PC-3 (cell line): ENCODE data around the gene NUP93. TPM values are rescaled to one million over a fixed set of nuclear protein-coding genes. Genes with fewer than 3 reads are reported as not detected.
"Not testable (repeated sequence)": the region's sequence is repeated elsewhere in the genome, so short reads cannot be mapped to it uniquely, and the experiment has no call there.

Source experiments
- ATAC-seq: fragments of 200-7000 bp; cut with Tn5 transposase; 2 replicates; pipeline ENCODE4 v1.9.1; 2020; ENCODE audit warnings: mild to moderate bottlenecking, moderate library complexity
- BruUV-seq: library from RNA; stranded (reverse); fragments of 400-500 nt; replicated peaks from 2 replicates; lab custom pipeline; 2021; lab: Mats Ljungman, UMichigan
- CTCF ChIA-PET: fragments of 300-600 bp; sonication (Branson Sonifier 250); formaldehyde crosslinking; loops from one replicate; lab custom pipeline; 2022; ENCODE audit warnings: antibody characterized with exemption; lab: Charles Lee
- POLR2A ChIA-PET: fragments of 300-600 bp; sonication (Branson Sonifier 250); formaldehyde crosslinking; loops from one replicate; lab custom pipeline; 2022; ENCODE audit warnings: antibody characterized with exemption; ENCODE audit not compliant: unreplicated experiment; lab: Charles Lee
- DNase-seq: peaks from one replicate; pipeline ENCODE4 v3.0.0-alpha.2; 2015
- H2AFZ ChIP-seq: fragments of 300-600 bp; sonication (generic); 2 replicates; pipeline ENCODE4 v1.6.0; 2016; ENCODE audit warnings: antibody characterized with exemption, low read length
- H3F3A ChIP-seq: fragments of 300-600 bp; sonication (generic); one replicate; pipeline ENCODE4 v1.6.0; 2017; ENCODE audit warnings: antibody characterized with exemption, low read length, control low read depth, mild to moderate bottlenecking; ENCODE audit not compliant: unreplicated experiment
- H3K27ac ChIP-seq: fragments of 300-600 bp; sonication (generic); 2 replicates; pipeline ENCODE4 v1.5.1; 2016; ENCODE audit warnings: mild to moderate bottlenecking, low read length
- H3K27me3 ChIP-seq: fragments of 300-600 bp; sonication (generic); 2 replicates; pipeline ENCODE4 v1.6.1; 2016; ENCODE audit warnings: low read length, mixed read lengths
- H3K36me3 ChIP-seq: fragments of 300-600 bp; sonication (generic); 2 replicates; pipeline ENCODE4 v1.6.1; 2016; ENCODE audit warnings: low read depth, mixed run types, low read length, mixed read lengths
- H3K4me1 ChIP-seq: fragments of 300-600 bp; sonication (generic); 2 replicates; pipeline ENCODE4 v1.5.1; 2016; ENCODE audit warnings: low read length; ENCODE audit not compliant: insufficient read depth
- H3K4me2 ChIP-seq: fragments of 300-600 bp; sonication (generic); 2 replicates; pipeline ENCODE4 v1.6.0; 2016; ENCODE audit warnings: low read length
- H3K4me3 ChIP-seq: fragments of 300-600 bp; sonication (generic); 2 replicates; pipeline ENCODE4 v1.5.1; 2016; ENCODE audit warnings: mild to moderate bottlenecking, low read length, mixed read lengths
- H3K79me2 ChIP-seq: fragments of 300-600 bp; sonication (generic); 2 replicates; pipeline ENCODE4 v1.6.1; 2017; ENCODE audit warnings: low read length, mixed read lengths
- H3K9ac ChIP-seq: fragments of 300-600 bp; sonication (generic); 2 replicates; pipeline ENCODE4 v1.6.0; 2016; ENCODE audit warnings: mild to moderate bottlenecking, low read length
- H3K9me2 ChIP-seq: fragments of 300-600 bp; sonication (generic); replicated peaks from 2 replicates; pipeline ENCODE4 v1.6.1; 2016; ENCODE audit warnings: mixed run types, low read length, mixed read lengths
- H3K9me3 ChIP-seq: fragments of 300-600 bp; sonication (generic); 2 replicates; pipeline ENCODE4 v1.6.1; 2016; ENCODE audit warnings: low read length, mixed read lengths
- H4K20me1 ChIP-seq: fragments of 300-600 bp; sonication (generic); 2 replicates; pipeline ENCODE4 v1.6.1; 2016; ENCODE audit warnings: low read length, mixed read lengths
- CTCF ChIP-seq: fragments of 300-600 bp; sonication (generic); conservative IDR thresholded peaks from 2 replicates; pipeline ENCODE4 v1.5.1; 2017; ENCODE audit warnings: antibody characterized with exemption, low read depth, mild to moderate bottlenecking, low read length
- EZH2 ChIP-seq: fragments of 300-600 bp; sonication (generic); IDR thresholded peaks from one replicate; pipeline ENCODE4 v1.6.1; 2017; ENCODE audit warnings: antibody characterized with exemption, mild to moderate bottlenecking, low read length; ENCODE audit not compliant: unreplicated experiment
- EZH2phosphoT487 ChIP-seq: fragments of 300-600 bp; sonication (generic); IDR thresholded peaks from 2 replicates; pipeline ENCODE4 v1.6.1; 2018; ENCODE audit warnings: mild to moderate bottlenecking, antibody characterized with exemption, low read length, borderline replicate concordance
- intact Hi-C: fragments of 100-400 bp; cut with micrococcal nuclease; formaldehyde crosslinking; loops from 2 replicates; pipeline ENCODE4 v1.9.0; 2023
- total RNA-seq: library from RNA; depleted of rRNA; stranded (reverse); fragments of >200 nt; gene quantifications from 2 replicates; pipeline ENCODE4 v1.2.3, GENCODE V29; 2014

The NUP93 gene
- total RNA-seq, 1 experiment from 2014 or later, result 98.6 TPM

- Histone ChIP-seq H3K4me3 (no peak overlapping the region), H3K4me1 (peaks cover 8% of the 10 kb centered on the region), H3K36me3 (peaks cover 14% of the 10 kb centered on the region), H3K9me2 (no peaks in the 10 kb centered on the region), H3K9me3 (no peaks in the 10 kb centered on the region), H4K20me1 (no peaks in the 10 kb centered on the region), H3K79me2 (no peaks in the 10 kb centered on the region), H3K27me3 (no peaks in the 10 kb centered on the region), H3F3A (no peaks in the 10 kb centered on the region), H3K4me2 (no peak overlapping the region), H2AFZ (no peak overlapping the region), H3K27ac (no peak overlapping the region), H3K9ac (no peak overlapping the region)
- ChIA-PET POLR2A (no interaction called here), CTCF (interaction anchor here (0.6 kb wide), 1 partner anchor 90 kb away, joined by 4 read pairs; no protein-coding TSS in a partner anchor)
- DNase-seq, result no peak
- intact Hi-C loops, result no loop called here
- BruUV-seq, result no TSS peak
- TF ChIP-seq EZH2 (no peak), CTCF (no peak), EZH2phosphoT487 (no peak)
- ATAC-seq, result no peak
These were observed 71.8 kb downstream of the NUP93 start for GRCh38 chr16:56801762-56802161.

- intact Hi-C loops, result no loop called here
- ChIA-PET CTCF (interaction anchor here (0.6 kb wide), 1 partner anchor 76 kb away, joined by 3 read pairs; no protein-coding TSS in a partner anchor), POLR2A (interaction anchor here (0.5 to 0.7 kb wide), 2 partner anchors 36 to 216 kb away, joined by 3 to 4 read pairs; no protein-coding TSS in a partner anchor)
- Histone ChIP-seq H3K4me2 (peak overlapping the region; percentile 41; the same call in 1 of the 2 replicates), H3K9me3 (no peaks in the 10 kb centered on the region), H3K36me3 (peaks cover 14% of the 10 kb centered on the region), H3K4me1 (peaks cover 22% of the 10 kb centered on the region), H3K4me3 (no peak overlapping the region), H3K9me2 (no peaks in the 10 kb centered on the region), H3K27me3 (no peaks in the 10 kb centered on the region), H2AFZ (no peak overlapping the region), H3K79me2 (0 out of 2 replicates have a peak, but pooled peaks cover 3% of the 10 kb centered on the region), H3K9ac (no peak overlapping the region), H3F3A (no peaks in the 10 kb centered on the region), H4K20me1 (peaks cover 4% of the 10 kb centered on the region; the same call in 1 of the 2 replicates), H3K27ac (peak overlapping the region; percentile 21; the same call in 1 of the 2 replicates)
- no peak for TF ChIP-seq EZH2
- TF ChIP-seq CTCF, result no peak
- TF ChIP-seq EZH2phosphoT487, result no peak
- BruUV-seq, result no TSS peak
- DNase-seq, result peak; percentile 70
- ATAC-seq, result peak; percentile 95
These were observed 77.2 kb downstream of the NUP93 start for GRCh38 chr16:56807011-56807675.

GRCh38 chr16:56807676-56808067 lies 77.7 kb downstream of the NUP93 start:
- H4K20me1 ChIP-seq, H3K9me2 ChIP-seq, ATAC-seq, H3K4me3 ChIP-seq, H3K27me3 ChIP-seq, BruUV-seq, H3K9ac ChIP-seq, H3F3A ChIP-seq, H3K27ac ChIP-seq, POLR2A ChIA-PET, CTCF ChIA-PET, intact Hi-C loops, H2AFZ ChIP-seq, DNase-seq, H3K79me2 ChIP-seq, H3K9me3 ChIP-seq: not testable (repeated sequence)
- H3K4me1 ChIP-seq, result peaks cover 27% of the 10 kb centered on the region
- peak overlapping the region; percentile 41; the same call in 1 of the 2 replicates for H3K4me2 ChIP-seq
- peaks cover 14% of the 10 kb centered on the region for H3K36me3 ChIP-seq
